Measurements from ENCODE around the gene MYL9. TPM values are rescaled to one million over a fixed set of nuclear protein-coding genes. Genes with fewer than 3 reads are reported as not detected.

The MYL9 gene
- total and polyA plus RNA-seq, 2 donors from 2014 or later = 294 to 576 TPM

DNA sequence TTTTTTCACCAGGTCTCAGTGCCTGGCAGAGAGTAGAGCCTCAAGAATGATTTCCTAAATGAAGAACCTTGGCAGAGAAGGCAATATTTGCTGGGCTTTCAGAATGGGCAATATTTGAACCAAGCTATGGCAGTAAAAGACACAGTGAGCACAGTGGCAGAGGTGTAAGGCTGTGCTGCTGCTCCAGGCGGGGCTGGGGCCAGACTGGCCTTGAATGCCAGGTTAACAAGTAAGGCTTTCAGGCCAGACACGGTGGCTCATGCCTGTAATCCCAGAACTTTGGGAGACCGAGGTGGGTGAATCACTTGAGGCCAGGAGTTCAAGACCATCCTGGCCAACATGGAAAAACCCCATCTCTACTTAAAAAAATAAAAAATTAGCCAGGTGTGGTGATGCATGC, 8.5 kb upstream of the MYL9 start:
- no peak for FAIRE-seq

DNA sequence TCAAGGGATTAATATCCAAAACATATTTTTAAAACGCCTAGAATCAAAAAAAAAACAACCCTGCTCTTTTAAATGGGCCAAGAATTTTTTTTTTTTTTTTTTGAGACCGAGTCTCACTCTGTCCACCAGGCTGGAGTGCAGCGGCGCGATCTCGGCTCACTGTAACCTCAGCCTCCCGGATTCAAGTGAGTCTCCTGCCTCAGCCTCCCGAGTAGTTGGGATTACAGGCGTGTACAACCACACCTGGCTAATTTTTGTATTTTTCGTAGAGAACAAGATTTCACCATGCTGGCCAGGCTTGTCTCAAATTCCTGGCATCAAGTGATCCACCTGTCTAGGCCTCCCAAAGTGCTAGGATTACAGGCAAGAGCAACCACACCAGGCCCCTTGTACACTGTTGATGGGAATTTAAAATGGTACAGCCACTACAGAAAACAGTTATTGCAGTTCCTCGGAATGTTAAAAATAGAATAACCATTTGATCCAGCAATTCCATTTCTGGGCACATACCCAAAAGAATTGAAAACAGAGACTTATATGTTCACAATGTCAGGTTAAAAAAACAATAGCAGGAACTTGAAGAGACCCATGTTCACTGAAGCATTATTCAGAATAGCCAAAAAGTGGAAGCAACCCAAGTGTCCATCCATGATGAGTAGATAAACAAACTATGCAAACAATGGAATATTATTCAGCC, 3.1 kb upstream of the MYL9 start:
- FAIRE-seq = no peak
- TF ChIP-seq, protein P1, sequence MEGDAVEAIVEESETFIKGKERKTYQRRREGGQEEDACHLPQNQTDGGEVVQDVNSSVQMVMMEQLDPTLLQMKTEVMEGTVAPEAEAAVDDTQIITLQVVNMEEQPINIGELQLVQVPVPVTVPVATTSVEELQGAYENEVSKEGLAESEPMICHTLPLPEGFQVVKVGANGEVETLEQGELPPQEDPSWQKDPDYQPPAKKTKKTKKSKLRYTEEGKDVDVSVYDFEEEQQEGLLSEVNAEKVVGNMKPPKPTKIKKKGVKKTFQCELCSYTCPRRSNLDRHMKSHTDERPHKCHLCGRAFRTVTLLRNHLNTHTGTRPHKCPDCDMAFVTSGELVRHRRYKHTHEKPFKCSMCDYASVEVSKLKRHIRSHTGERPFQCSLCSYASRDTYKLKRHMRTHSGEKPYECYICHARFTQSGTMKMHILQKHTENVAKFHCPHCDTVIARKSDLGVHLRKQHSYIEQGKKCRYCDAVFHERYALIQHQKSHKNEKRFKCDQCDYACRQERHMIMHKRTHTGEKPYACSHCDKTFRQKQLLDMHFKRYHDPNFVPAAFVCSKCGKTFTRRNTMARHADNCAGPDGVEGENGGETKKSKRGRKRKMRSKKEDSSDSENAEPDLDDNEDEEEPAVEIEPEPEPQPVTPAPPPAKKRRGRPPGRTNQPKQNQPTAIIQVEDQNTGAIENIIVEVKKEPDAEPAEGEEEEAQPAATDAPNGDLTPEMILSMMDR (IDR thresholded peaks at IDR 0.05; ENCODE audit: borderline replicate concordance, extremely low read depth, insufficient read depth) = no peak
- intact Hi-C loops (cut with DNase I) = no loop called here
- Histone ChIP-seq H3K4me1 (ENCODE audit: control insufficient read depth in 2 of 3, insufficient read depth in 2 of 3, low read depth in 1 of 3, low read length in 3 of 3) (peaks cover 0 to 7% (median 5%) of the 10 kb centered on the region in 3 donors), H3K4me3 (ENCODE audit: low read length in 3 of 3) (no peak overlapping the region), H3K9me3 (ENCODE audit: control insufficient read depth in 2 of 3, insufficient read depth in 1 of 3, low read length in 3 of 3) (no peaks in the 10 kb centered on the region), H3K9ac (ENCODE audit: low read length in 3 of 3) (no peak overlapping the region), H3K36me3 (ENCODE audit: control insufficient read depth in 2 of 3, insufficient read depth in 3 of 3, low read length in 3 of 3) (no peaks in the 10 kb centered on the region), H3K27me3 (ENCODE audit: control insufficient read depth, insufficient read depth, low read length) (no peaks in the 10 kb centered on the region), H3K27ac (ENCODE audit: low read depth in 2 of 2, low read length in 2 of 2) (peak overlapping the region; percentile 2 to 32)
- peak in 1 of 5 donors; percentile 48 for DNase-seq

More for the DNA sequence above, 8.5 kb upstream of the MYL9 start:
- Histone ChIP-seq H3K27ac (ENCODE audit: low read depth in 2 of 2, low read length in 2 of 2) (no peak overlapping the region), H3K27me3 (ENCODE audit: control insufficient read depth, insufficient read depth, low read length) (no peaks in the 10 kb centered on the region), H3K9ac (ENCODE audit: low read length in 3 of 3) (no peak overlapping the region), H3K9me3 (ENCODE audit: control insufficient read depth in 2 of 3, insufficient read depth in 1 of 3, low read length in 3 of 3) (no peaks in the 10 kb centered on the region), H3K4me1 (ENCODE audit: control insufficient read depth in 2 of 3, insufficient read depth in 2 of 3, low read depth in 1 of 3, low read length in 3 of 3) (no peaks in the 10 kb centered on the region), H3K4me3 (ENCODE audit: low read length in 3 of 3) (no peak overlapping the region), H3K36me3 (ENCODE audit: control insufficient read depth in 2 of 3, insufficient read depth in 3 of 3, low read length in 3 of 3) (no peaks in the 10 kb centered on the region)
- TF ChIP-seq, protein P1 (IDR thresholded peaks at IDR 0.05; ENCODE audit: borderline replicate concordance, extremely low read depth, insufficient read depth) = no peak
- intact Hi-C loops (cut with DNase I) = no loop called here
- no peak for DNase-seq

DNA sequence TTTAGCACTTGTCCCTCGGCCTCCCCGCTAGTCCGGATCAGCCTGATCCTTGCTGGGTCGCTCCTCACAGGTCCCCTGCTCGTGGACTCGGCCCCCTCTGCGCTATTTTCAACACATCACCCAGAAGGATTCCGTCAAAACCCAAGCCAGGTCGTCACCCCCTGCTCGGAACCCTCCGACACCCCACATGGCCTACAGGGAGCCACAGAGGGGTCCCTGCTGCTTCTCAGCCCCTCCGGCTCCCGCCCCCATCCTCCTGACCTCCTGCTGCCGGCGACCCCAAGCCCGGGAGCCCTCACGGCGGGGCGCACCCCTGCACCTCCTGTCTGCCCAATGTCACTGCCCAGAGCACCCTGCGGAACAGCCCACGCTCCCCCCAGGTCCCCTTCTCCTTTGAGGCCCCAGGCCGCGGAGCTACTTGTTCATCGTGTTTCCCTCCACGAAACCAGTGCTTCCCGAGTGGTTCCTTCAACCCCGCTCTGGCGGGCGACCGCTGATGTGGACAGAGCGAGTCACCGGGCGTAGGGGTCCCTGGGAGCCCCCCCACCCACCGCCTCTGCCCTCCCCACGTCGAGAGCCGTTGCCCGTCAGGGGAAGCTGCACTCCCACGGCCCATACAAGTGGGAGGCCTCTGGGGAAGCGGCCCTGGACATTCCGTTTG, 638 bp upstream of the MYL9 start:
- FAIRE-seq (no peak), DNase-seq (peak in 3 of 5 donors; percentile 43 to 86 (median 67))
- peaks cover 0 to 22% (median 21%) of the 10 kb centered on the region in 3 donors for H3K4me1 ChIP-seq (ENCODE audit: control insufficient read depth in 2 of 3, insufficient read depth in 2 of 3, low read depth in 1 of 3, low read length in 3 of 3)
- TF ChIP-seq, protein P1 (IDR thresholded peaks at IDR 0.05; ENCODE audit: borderline replicate concordance, extremely low read depth, insufficient read depth) = no peak
- no peaks in the 10 kb centered on the region for H3K9me3 ChIP-seq (ENCODE audit: control insufficient read depth in 2 of 3, insufficient read depth in 1 of 3, low read length in 3 of 3)
- H3K4me3 ChIP-seq (ENCODE audit: low read length in 3 of 3) = peak overlapping the region; percentile 30 to 72 (median 34)
- intact Hi-C loops (cut with DNase I) = no loop called here
- peak overlapping the region; percentile 91 to 94 for H3K27ac ChIP-seq (ENCODE audit: low read depth in 2 of 2, low read length in 2 of 2)
- no peaks in the 10 kb centered on the region for H3K27me3 ChIP-seq (ENCODE audit: control insufficient read depth, insufficient read depth, low read length)
- H3K9ac ChIP-seq (ENCODE audit: low read length in 3 of 3) = peak overlapping the region in 1 of 3 donors; percentile 46
- no peaks in the 10 kb centered on the region for H3K36me3 ChIP-seq (ENCODE audit: control insufficient read depth in 2 of 3, insufficient read depth in 3 of 3, low read length in 3 of 3)

All from kidney (tissue), 14 donors.